ENCODE data around the gene PGLYRP1.
A peak's percentile ranks its signal among the peaks of the same experiment; 100 is the strongest.

The PGLYRP1 gene

DNA sequence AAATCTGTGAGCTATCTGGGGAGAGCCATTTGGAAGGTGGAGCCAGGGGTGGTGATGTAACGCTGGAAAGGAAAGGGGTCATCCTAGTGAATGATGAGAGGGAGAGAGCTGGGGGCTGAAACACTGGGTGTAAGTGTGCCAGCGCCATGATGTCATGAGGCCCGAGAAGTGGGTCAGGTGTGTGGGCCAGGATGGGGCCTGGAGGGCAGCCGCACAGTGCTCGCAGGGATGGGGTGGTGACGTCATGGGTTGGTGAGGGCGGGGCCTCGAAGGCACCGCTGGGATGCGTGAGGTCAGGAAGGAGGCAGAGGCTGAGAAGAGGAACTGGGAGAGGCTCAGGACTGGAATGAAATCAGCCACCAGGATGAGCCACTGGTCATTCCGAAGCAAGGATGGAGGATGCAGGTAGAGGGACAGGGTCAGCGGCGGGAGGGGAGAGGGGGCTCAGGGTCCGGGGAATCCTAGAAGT lies 23.2 kb downstream of the PGLYRP1 start (continued):
- TF ChIP-seq ZNF280D (tag by site-specific recombination; IDR thresholded peaks at IDR 0.05) (0 out of 2 replicates have a peak, but pooled peaks have one; percentile 4), ZNF274 (IDR thresholded peaks at IDR 0.05; ENCODE audit: low read length) (no peak), ZNF274 (tag by site-specific recombination; IDR thresholded peaks at IDR 0.05; ENCODE audit: borderline replicate concordance) (no peak), ZNF561 (tag by site-specific recombination; IDR thresholded peaks at IDR 0.05; ENCODE audit: borderline replicate concordance) (no peak), ZSCAN5A (tag by site-specific recombination; IDR thresholded peaks at IDR 0.05) (no peak), ZNF366 (tag by site-specific recombination; conservative IDR thresholded peaks at IDR 0.05) (peak; percentile 73; the same call in 1 of the 2 replicates), ZNF266 (tag by site-specific recombination; IDR thresholded peaks at IDR 0.05; ENCODE audit: low read depth) (no peak), ZNF140 (tag by site-specific recombination; IDR thresholded peaks at IDR 0.05) (no peak), ZNF510 (tag by site-specific recombination; IDR thresholded peaks at IDR 0.05; ENCODE audit: insufficient replicate concordance) (no peak), KLF8 (tag by site-specific recombination; IDR thresholded peaks at IDR 0.05) (peak; percentile 80), TRIM28 (IDR thresholded peaks at IDR 0.05; ENCODE audit: borderline replicate concordance, low read length) (no peak), HOXD13 (CRISPR knock-in tag; IDR thresholded peaks at IDR 0.05; ENCODE audit: borderline replicate concordance) (no peak), ZIC2 (tag by site-specific recombination; IDR thresholded peaks at IDR 0.05) (peak; percentile 69), ZNF792 (tag by site-specific recombination; IDR thresholded peaks at IDR 0.05) (peak; percentile 89), BCL11B (tag by site-specific recombination; IDR thresholded peaks at IDR 0.05; ENCODE audit: low read depth) (no peak; the same call in 1 of the 2 replicates), ZNF560 (tag by site-specific recombination; IDR thresholded peaks at IDR 0.05; ENCODE audit: borderline replicate concordance) (no peak), ZNF48 (tag by site-specific recombination; IDR thresholded peaks at IDR 0.05) (no peak), ZNF302 (tag by site-specific recombination; IDR thresholded peaks at IDR 0.05; ENCODE audit: low read depth) (no peak), ZNF433 (tag by site-specific recombination; IDR thresholded peaks at IDR 0.05; ENCODE audit: low read depth) (no peak), ZNF350 (tag by site-specific recombination; IDR thresholded peaks at IDR 0.05) (no peak), ELK4 (IDR thresholded peaks at IDR 0.05; ENCODE audit: borderline replicate concordance, low read depth, low read length) (no peak), ZXDB (tag by site-specific recombination; IDR thresholded peaks at IDR 0.05) (peak; percentile 80), ZNF211 (tag by site-specific recombination; IDR thresholded peaks at IDR 0.05; ENCODE audit: low read depth) (no peak), RBAK (tag by site-specific recombination; IDR thresholded peaks at IDR 0.05) (0 out of 2 replicates have a peak, but pooled peaks have one; percentile 29), SALL2 (tag by site-specific recombination; IDR thresholded peaks at IDR 0.05; ENCODE audit: borderline replicate concordance) (no peak), ZNF2 (tag by site-specific recombination; IDR thresholded peaks at IDR 0.05) (0 out of 2 replicates have a peak, but pooled peaks have one; percentile 59), ZNF843 (tag by site-specific recombination; IDR thresholded peaks at IDR 0.05) (peak; percentile 48; the same call in 1 of the 2 replicates), ZNF114 (tag by site-specific recombination; IDR thresholded peaks at IDR 0.05) (no peak), ZNF670 (tag by site-specific recombination; IDR thresholded peaks at IDR 0.05; ENCODE audit: low read depth) (no peak)
- TF ChIP-seq, protein P1, sequence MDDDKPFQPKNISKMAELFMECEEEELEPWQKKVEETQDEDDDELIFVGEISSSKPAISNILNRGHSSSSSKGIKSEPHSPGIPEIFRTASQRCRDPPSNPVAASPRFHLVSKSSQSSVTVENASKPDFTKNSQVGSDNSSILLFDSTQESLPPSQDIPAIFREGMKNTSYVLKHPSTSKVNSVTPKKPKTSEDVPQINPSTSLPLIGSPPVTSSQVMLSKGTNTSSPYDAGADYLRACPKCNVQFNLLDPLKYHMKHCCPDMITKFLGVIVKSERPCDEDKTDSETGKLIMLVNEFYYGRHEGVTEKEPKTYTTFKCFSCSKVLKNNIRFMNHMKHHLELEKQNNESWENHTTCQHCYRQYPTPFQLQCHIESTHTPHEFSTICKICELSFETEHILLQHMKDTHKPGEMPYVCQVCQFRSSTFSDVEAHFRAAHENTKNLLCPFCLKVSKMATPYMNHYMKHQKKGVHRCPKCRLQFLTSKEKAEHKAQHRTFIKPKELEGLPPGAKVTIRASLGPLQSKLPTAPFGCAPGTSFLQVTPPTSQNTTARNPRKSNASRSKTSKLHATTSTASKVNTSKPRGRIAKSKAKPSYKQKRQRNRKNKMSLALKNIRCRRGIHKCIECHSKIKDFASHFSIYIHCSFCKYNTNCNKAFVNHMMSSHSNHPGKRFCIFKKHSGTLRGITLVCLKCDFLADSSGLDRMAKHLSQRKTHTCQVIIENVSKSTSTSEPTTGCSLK (tag by site-specific recombination; IDR thresholded peaks at IDR 0.05), result no peak
- TF ChIP-seq, protein P2, sequence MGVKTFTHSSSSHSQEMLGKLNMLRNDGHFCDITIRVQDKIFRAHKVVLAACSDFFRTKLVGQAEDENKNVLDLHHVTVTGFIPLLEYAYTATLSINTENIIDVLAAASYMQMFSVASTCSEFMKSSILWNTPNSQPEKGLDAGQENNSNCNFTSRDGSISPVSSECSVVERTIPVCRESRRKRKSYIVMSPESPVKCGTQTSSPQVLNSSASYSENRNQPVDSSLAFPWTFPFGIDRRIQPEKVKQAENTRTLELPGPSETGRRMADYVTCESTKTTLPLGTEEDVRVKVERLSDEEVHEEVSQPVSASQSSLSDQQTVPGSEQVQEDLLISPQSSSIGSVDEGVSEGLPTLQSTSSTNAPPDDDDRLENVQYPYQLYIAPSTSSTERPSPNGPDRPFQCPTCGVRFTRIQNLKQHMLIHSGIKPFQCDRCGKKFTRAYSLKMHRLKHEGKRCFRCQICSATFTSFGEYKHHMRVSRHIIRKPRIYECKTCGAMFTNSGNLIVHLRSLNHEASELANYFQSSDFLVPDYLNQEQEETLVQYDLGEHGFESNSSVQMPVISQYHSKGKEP (tag by site-specific recombination; IDR thresholded peaks at IDR 0.05), result no peak

Data from HEK293 (cell line).